Stimulated activated CD4-positive, alpha-beta T cell treated with anti-CD3 and anti-CD28 coated beads, Interleukin-2, amount 100 ng/mL, for 48 hours (primary cell): ENCODE results near the gene CYP46A1.

Experiments used
- DNase-seq, 2 donors: peaks; one replicate each; pipeline ENCODE4 v3.0.0-alpha.2; 2020

CYP46A1 gene

DNA sequence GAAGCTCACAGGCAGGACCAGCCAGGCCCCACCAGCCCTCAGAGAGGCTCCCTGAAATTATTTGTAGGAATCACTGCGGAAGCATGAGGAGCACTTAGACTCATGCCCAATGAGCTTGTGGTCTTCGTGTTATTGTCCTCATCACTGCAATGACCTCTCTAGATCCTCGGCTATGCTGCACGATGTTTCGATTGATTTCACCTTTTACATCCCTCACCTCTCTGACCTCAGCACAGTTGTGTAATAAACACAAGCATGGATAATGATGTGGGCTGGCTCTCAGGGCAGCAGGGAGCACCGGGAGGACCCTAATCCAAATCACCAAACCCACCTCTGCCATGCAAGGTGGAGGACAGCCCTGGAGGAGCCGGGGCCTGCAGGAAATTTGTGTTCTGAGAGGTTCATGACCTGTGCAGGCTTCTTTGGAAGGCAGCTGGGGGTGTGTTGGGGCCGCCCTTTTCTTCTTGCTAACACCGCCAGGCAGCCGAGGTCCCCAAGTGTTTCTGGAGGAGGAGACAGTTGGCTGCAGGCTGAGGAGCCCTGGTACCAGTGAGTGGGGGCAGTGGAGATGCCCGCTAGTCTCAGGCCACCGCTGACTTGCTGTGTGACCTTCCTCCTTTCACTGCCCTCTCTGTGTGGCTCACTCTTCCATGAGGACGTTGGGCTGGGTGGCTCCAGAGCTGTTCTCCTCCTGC lies 79.6 kb downstream of the CYP46A1 start:
- no peak for DNase-seq

DNA sequence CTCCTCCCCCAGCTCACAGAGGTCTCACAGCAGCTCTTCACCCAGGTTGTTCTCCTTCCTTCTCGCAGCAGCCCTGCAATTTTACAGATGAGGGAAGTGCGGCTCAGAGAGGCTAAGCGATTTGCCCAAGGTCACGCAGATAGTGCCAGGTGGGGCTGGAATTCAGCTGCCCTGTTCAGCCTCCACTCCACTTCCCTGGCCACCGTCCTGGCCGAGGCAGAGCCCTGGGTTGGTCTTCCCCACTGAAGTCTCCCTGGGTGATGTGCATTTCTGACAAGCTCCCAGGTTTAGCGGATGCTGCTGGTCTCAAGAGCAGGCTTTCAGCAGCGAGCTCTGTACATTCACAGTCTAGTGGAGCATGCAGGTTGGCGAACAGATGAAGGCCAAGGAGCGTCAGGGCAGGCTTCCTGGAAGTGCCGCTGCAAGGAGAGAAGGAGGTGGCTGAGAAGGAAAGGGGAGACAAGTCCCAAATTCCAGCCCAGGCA lies 80.2 kb downstream of the CYP46A1 start:
- no peak for DNase-seq

DNA sequence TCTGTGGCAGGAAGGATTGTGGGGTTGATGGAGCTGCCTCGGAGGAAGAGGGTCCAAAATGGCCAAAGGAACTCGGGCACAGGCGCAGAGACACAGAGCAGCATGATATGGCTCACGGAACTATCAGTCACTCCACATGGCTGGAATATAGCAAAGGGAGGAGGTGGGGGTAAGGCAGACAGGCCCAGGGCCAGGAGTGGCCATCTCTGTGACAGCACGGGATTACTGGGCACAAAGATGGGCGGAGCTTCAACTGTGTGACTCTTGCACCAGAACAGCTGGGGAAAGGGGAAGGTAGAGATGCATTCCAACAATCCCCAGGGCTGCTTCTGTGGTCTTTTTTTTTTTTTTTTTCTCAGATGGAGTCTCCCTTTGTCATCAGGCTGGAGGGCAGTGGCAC lies 84.3 kb downstream of the CYP46A1 start:
- DNase-seq, result no peak

DNA sequence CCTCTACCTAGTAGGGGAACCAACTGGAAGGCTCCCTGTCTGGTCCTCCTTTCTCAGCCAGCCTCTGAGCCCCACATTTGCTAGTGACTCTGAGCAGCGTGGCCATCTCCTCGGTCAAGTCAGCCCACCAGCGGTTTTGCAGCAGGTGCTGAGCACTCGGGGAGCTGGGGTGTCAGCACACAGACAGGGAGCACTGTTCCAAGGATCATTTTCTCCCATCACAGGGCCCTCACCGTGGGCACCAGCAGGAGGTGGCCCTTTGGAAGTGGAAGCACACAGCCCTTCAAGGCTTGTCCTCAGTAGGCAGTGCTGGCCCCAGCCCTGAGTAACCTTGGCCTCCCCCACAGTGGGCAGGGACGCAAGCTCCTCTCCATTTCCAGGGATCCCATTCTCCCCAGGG lies 85.0 kb downstream of the CYP46A1 start:
- DNase-seq, result no peak

DNA sequence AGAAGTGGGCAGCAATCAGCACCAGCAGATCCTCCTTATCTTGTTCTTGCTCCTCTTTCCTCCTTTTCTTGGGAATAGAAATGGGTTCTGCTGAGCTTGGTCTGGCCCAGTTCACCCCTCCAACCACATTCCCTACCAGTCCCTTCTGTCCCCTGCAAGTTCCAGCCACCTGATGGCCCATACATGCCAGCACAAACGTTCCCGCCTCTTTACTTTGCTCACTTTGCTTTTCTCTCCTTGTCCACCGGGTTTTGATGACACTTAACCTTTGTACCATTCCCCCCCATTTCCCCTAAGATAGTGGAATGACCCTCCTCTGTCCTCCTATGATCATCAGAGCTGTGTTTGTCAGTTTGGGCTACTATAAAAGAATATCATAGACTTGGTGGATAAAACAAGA lies 85.7 kb downstream of the CYP46A1 start:
- DNase-seq, result no peak

DNA sequence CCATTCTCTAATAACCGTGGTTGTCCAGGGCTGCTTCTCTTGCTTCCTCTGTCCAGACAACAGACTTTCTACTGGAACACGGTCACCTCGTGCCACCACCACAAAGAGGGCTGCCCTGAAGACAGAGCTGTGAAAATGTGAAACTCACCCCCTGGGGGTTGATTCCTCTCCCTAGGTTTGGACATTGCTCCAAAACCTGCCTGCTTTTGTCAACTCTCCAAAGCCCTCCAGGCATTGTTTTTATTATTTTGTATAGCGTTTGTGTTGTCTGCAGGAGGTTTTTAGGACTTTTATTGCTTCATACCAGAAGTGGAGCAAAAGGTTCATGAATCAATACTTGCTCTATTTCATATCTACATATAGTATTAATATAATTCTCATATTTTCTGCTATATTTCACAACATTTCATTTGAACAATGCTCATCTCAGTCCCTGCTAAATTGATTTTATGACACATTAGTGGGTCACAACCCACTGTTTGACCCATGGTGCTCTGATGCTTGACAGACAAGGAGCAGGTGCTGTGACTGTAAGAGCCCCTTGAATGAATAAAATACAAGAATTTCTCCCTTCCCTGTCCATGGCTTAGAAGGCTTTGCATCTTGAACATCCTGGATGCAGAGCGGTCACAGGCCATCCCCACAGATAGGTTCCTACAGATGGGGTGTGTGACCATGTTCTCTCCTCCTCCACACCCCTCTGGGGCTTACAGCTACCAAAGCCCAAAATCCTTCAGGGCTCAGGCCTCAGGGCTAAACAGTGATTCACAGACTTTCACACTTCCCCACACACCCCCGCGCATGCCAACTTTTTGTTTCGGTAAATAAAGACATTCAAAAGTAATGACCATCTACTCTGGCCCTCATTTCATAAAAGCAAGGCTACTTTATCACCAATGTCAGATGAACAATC lies 88.5 kb downstream of the CYP46A1 start:
- DNase-seq, result no peak

DNA sequence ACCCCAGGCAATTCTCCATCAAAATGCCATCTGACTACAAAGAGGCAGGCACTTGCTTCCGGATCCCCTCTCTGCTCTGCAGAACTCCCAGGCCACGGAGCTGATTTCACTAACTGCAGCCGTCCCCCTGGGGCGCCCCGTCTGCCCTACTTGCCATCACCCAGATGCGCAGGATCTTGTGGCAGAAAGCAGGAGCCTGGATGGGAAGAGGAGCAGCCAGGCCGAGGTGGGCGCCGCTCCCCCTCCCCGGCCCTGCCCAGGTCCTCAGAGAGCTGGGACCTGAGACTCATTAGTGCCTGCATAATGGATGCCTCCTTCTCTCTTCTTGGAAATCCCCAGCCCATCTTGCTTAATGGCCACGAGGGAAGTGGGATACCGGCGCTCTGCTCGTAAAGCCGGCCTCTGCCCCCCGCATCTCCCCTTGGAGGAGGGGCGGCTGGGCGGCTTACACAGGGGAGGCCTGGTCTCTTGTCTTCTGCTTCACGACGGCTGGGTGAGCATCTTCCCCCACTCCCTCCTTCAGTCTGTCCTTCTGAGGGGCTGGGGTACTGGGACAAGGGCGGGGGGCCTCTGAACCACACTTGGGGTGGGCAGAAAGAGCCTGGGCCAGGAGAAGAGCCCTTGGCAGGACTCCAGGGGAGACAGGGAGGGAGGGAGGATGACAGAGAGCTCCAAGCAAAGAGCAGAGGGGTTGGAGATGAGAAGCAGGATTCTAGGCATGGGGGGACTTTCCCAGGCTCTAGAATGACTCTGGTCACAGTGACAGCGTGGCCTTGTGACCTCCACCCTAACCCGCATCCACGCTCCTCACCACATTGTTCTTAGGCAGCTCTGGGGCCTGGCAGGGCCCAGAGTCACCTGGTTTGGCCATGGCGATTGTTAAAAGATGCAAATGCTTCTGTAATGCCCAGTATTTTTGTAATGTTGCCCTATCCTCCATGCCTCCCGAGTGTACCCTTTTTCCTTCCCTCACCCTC lies 89.7 kb downstream of the CYP46A1 start:
- no peak for DNase-seq

DNA sequence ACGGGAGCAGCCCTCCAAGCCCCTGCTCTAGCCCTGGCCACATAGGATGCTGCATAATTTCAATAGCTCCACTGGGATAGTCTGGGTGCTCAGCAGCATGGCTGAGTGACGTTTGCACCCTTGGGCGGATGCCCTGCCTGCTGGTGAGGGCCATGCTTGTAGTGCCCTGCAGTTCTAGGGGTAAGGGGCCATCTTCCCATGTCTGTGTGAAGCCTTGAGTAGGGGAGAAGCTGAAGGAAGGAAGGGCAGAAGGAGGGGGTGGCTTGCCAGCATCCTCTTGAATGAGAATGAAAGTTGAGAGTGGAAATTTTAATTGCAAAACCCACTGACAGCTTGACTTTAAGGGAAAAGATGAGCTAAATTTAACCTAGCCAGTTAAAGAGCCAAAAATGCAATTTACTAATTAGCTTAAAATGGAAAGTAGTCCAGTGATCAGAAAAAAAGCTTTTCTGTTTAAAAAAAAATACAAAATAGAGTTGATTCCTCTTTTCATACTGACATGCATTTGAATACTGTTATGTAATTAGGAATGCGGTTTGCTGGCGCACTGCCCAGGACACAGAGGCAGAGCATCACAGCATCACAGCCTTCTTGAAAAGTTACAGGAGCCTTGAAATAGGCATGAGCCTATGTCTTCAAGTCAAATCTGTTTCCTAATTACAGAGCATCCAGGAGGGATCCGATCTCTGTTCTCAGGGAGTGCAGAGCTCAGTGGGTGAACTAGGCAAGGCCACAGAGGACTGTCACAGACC lies 90.6 kb downstream of the CYP46A1 start:
- no peak for DNase-seq

DNA sequence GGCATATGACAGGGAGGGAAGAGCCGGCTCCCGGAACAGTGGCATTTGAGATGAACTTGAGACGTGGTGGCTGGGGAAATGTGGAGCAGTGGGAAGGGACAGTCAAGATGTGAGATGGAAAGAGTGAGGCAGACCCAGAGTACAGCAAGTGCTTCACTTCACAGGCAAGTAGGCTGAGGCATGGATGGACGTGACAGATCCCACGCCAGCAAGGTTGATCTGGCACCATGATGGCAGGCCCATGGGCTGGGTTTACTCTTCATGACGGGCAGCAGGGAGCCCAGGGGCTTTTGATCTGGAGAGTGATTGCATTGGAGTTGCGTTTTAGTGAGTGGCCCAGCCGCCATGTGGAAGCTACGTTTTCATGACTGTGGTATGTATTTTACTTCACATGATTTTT lies 91.3 kb downstream of the CYP46A1 start:
- DNase-seq, result no peak
